ENCODE results near the gene OPRL1. TPM values are rescaled to one million over a fixed set of nuclear protein-coding genes. Genes with fewer than 3 reads are reported as not detected.

OPRL1 gene
- total RNA-seq, 1 donor, result 0.72 TPM

DNA sequence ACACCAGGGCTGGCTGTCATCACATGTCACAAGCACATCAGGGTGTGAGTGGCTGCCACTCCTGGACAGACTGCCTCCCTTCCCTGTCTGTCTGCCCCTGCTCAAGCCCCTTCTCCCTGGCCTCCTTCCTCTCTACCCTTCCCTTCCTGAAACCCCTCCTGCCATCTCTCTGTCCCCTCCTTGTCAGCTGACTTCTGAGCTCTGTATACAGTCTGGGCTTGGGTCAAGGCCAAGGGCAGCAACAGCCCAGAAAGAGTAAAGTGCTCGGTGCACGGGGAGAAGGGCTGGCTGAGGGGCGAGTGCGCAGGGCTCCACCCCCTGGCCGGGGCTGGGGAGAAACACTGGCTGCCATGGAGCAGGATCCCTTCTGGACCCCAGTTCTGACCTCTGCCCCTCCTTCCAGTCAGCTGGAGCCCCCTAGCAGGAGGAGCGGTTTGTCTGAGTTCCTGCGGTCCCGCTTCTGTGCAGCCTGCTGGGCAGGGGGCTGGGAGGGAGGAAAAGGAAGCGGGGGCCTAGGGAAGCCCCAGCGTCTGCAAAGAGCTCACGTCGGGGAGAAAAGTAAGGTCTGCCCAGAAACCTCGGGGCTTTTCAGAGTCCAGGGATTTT is 2.3 kb downstream of the OPRL1 start:
- Histone ChIP-seq H3K4me1 (ENCODE audit: insufficient read depth, low read length) (peaks cover 15% of the 10 kb centered on the region), H3K27me3 (ENCODE audit: insufficient read depth, low read length) (peaks cover 37% of the 10 kb centered on the region), H3K36me3 (ENCODE audit: insufficient read depth, low read length) (no peaks in the 10 kb centered on the region), H3K9me3 (ENCODE audit: low read depth, low read length) (no peaks in the 10 kb centered on the region), H3K27ac (ENCODE audit: low read depth, low read length) (no peak overlapping the region), H4K20me1 (ENCODE audit: insufficient read depth, low read length) (peaks cover 11% of the 10 kb centered on the region), H3K79me2 (ENCODE audit: insufficient read depth, low read length) (no peaks in the 10 kb centered on the region), H3K4me2 (ENCODE audit: insufficient read depth, low read length) (no peak overlapping the region), H3K4me3 (ENCODE audit: insufficient read depth, low read length) (no peak overlapping the region), H2AFZ (ENCODE audit: low read length) (no peak overlapping the region)
- DNase-seq (ENCODE audit: insufficient read length, low spot score, missing footprints), result no peak
- TF ChIP-seq, protein P1, sequence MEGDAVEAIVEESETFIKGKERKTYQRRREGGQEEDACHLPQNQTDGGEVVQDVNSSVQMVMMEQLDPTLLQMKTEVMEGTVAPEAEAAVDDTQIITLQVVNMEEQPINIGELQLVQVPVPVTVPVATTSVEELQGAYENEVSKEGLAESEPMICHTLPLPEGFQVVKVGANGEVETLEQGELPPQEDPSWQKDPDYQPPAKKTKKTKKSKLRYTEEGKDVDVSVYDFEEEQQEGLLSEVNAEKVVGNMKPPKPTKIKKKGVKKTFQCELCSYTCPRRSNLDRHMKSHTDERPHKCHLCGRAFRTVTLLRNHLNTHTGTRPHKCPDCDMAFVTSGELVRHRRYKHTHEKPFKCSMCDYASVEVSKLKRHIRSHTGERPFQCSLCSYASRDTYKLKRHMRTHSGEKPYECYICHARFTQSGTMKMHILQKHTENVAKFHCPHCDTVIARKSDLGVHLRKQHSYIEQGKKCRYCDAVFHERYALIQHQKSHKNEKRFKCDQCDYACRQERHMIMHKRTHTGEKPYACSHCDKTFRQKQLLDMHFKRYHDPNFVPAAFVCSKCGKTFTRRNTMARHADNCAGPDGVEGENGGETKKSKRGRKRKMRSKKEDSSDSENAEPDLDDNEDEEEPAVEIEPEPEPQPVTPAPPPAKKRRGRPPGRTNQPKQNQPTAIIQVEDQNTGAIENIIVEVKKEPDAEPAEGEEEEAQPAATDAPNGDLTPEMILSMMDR (IDR thresholded peaks at IDR 0.05; ENCODE audit: extremely low read depth, low read depth, low read length), result no peak

- Histone ChIP-seq H3K27me3 (ENCODE audit: insufficient read depth, low read length) (peaks cover 40% of the 10 kb centered on the region), H4K20me1 (ENCODE audit: insufficient read depth, low read length) (peaks cover 8% of the 10 kb centered on the region), H3K4me1 (ENCODE audit: insufficient read depth, low read length) (peaks cover 15% of the 10 kb centered on the region), H3K36me3 (ENCODE audit: insufficient read depth, low read length) (no peaks in the 10 kb centered on the region), H3K4me3 (ENCODE audit: insufficient read depth, low read length) (no peak overlapping the region), H3K4me2 (ENCODE audit: insufficient read depth, low read length) (peak overlapping the region; percentile 61), H3K79me2 (ENCODE audit: insufficient read depth, low read length) (no peaks in the 10 kb centered on the region), H3K27ac (ENCODE audit: low read depth, low read length) (no peak overlapping the region), H2AFZ (ENCODE audit: low read length) (no peak overlapping the region), H3K9me3 (ENCODE audit: low read depth, low read length) (no peaks in the 10 kb centered on the region)
- no peak for DNase-seq (ENCODE audit: insufficient read length, low spot score, missing footprints)
- TF ChIP-seq, protein P1 (IDR thresholded peaks at IDR 0.05; ENCODE audit: extremely low read depth, low read depth, low read length), result no peak
These were observed 3.0 kb downstream of the OPRL1 start for GRCh38 chr20:64082820-64083377.

- Histone ChIP-seq H3K9me3 (ENCODE audit: low read depth, low read length) (no peaks in the 10 kb centered on the region), H3K27me3 (ENCODE audit: insufficient read depth, low read length) (peaks cover 40% of the 10 kb centered on the region), H3K4me3 (ENCODE audit: insufficient read depth, low read length) (peak overlapping the region; percentile 52), H3K79me2 (ENCODE audit: insufficient read depth, low read length) (no peaks in the 10 kb centered on the region), H4K20me1 (ENCODE audit: insufficient read depth, low read length) (peaks cover 4% of the 10 kb centered on the region), H3K27ac (ENCODE audit: low read depth, low read length) (no peak overlapping the region), H3K4me1 (ENCODE audit: insufficient read depth, low read length) (peaks cover 11% of the 10 kb centered on the region), H3K4me2 (ENCODE audit: insufficient read depth, low read length) (peak overlapping the region; percentile 61), H3K36me3 (ENCODE audit: insufficient read depth, low read length) (no peaks in the 10 kb centered on the region), H2AFZ (ENCODE audit: low read length) (no peak overlapping the region)
- DNase-seq (ENCODE audit: insufficient read length, low spot score, missing footprints), result peak; percentile 98
- TF ChIP-seq, protein P1 (IDR thresholded peaks at IDR 0.05; ENCODE audit: extremely low read depth, low read depth, low read length), result peak; percentile 17
These were observed 3.5 kb downstream of the OPRL1 start for GRCh38 chr20:64083378-64083803.

DNA sequence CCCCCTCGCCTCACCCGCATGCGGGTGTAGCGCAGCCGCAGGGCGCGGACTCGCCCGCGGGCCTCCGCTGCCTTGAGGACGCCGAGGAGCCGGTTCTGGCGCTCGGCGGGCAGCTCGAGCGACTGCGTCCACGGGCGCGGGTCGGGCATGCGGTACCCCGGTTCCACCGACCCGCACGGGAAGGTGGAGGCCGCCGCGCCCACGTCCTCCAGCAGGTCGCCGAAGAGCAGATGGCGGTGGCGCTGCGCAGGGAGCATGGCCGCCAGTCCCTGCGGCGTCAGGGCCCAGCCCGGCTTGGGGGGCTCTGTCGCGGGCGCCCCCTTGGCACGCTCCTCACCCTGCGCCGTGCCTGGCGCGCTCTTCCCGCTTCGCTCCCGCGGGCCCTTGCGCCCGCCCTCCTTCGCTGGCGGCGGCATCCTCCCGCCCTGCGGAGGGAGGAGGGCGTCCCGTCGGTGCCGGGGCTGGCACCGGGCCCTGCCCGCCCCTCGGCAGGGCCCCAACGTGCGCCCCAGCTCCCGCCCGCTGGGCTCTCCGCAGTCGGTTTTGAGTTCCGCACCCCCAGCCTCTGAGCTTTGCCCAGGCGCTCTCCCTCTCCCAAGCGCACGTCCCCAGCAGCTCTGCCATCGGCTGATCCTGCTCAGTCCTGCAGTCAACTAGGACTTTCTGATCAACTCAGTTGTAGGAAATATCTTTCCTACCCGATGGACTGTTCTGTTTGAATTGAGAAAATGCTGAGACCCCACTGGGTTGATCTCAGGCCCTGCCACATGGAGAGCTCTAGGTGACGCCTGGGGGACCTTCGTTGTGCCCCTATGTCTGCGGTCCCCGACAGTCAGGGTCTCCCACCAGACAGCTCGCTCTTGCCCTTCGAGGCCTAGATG is 4.2 kb downstream of the OPRL1 start, which contains the start of gene LKAAEAR1:
Gene LKAAEAR1, minus strand, starts transcription at position 595 of the 881 bp plus-strand sequence. Its CDS starts 179 bp downstream, at position 416.
- TF ChIP-seq, protein P1 (IDR thresholded peaks at IDR 0.05; ENCODE audit: extremely low read depth, low read depth, low read length), result no peak
- no peaks in the 10 kb centered on the region for H3K36me3 ChIP-seq (ENCODE audit: insufficient read depth, low read length)
- H3K79me2 ChIP-seq (ENCODE audit: insufficient read depth, low read length), result no peaks in the 10 kb centered on the region
- peak; percentile 92 for DNase-seq (ENCODE audit: insufficient read length, low spot score, missing footprints)
- no peaks in the 10 kb centered on the region for H4K20me1 ChIP-seq (ENCODE audit: insufficient read depth, low read length)
- H3K4me3 ChIP-seq (ENCODE audit: insufficient read depth, low read length), result peak within 1 kb of the TSS; percentile 52
- peaks cover 40% of the 10 kb centered on the region for H3K27me3 ChIP-seq (ENCODE audit: insufficient read depth, low read length)
- no peak within 1 kb of the TSS for H3K27ac ChIP-seq (ENCODE audit: low read depth, low read length)
- peak within 1 kb of the TSS; percentile 61 for H3K4me2 ChIP-seq (ENCODE audit: insufficient read depth, low read length)
- no peak within 1 kb of the TSS for H2AFZ ChIP-seq (ENCODE audit: low read length)
- no peaks in the 10 kb centered on the region for H3K9me3 ChIP-seq (ENCODE audit: low read depth, low read length)
- peaks cover 5% of the 10 kb centered on the region for H3K4me1 ChIP-seq (ENCODE audit: insufficient read depth, low read length)

All from osteoblast (primary cell).